ENCODE measurements around the gene DOCK2. TPM values are rescaled to one million over a fixed set of nuclear protein-coding genes. Genes with fewer than 3 reads are reported as not detected.
"Not testable (repeated sequence)": the region's sequence is repeated elsewhere in the genome, so short reads cannot be mapped to it uniquely, and the experiment has no call there.

DOCK2 gene
- total and polyA plus RNA-seq, 2 experiments from 2014 or later = 6.5 to 10.4 TPM

DNA sequence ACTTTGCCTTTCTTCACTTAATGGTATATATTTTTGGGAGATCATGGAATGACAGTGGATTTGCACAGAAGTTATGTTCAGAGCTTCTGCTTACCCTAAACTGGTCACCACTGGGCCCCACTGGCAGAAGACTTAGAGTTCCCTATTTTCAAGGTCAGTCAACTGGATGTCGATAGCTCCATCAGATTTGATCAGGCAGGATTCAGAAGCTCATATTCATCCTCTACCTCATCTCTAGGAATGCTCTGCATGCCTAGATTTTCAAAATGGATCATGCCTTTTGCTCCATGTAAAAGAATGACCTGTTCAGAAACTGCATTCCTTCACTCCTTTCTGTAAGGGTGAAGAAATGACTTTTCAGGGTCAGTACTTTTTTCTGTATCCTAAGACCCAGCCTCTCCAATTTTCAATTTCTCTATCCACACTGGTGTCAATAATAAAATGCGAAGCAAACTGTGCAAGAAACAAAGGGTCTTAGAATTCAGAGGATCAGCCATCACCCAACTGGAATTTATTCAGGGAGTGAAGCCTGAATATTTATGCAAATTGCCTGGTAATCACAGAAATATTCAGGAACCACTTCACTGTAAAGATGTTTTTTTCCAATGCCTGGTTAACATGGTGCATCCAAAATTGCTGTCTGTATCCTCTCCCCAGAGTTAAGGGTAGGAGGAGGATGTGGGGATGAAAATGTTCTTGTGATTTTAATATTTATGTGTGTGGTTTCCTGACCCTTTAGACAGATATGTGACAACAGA, 125.4 kb downstream of the DOCK2 start:
- Histone ChIP-seq H3K27me3 (replicated peaks; ENCODE audit: insufficient read depth) (no peaks in the 10 kb centered on the region), H3K4me2 (ENCODE audit: unreplicated experiment) (peak overlapping the region; percentile 50), H2AFZ (no peak overlapping the region; the same call in 1 of the 2 replicates), H3F3A (ENCODE audit: insufficient read depth) (peaks cover 38% of the 10 kb centered on the region), H4K20me1 (ENCODE audit: insufficient read depth) (no peaks in the 10 kb centered on the region), H3K9me3 (ENCODE audit: low read depth) (no peaks in the 10 kb centered on the region), H3K9me2 (ENCODE audit: insufficient read depth) (no peaks in the 10 kb centered on the region; the same call in 1 of the 2 replicates), H3K4me3 (no peak overlapping the region), H3K79me2 (ENCODE audit: insufficient read depth) (no peaks in the 10 kb centered on the region), H3K27ac (peak overlapping the region; percentile 23; the same call in 1 of the 2 replicates), H3K36me3 (ENCODE audit: low read depth) (no peaks in the 10 kb centered on the region), H3K9ac (no peak overlapping the region), H3K4me1 (ENCODE audit: insufficient read depth) (peaks cover 27% of the 10 kb centered on the region)
- DNase-seq = peak; percentile 68
- 94 to 98% methylated on average over 2 of the region's 2 CpGs for WGBS, 2 experiments (ENCODE audit: low coverage in 1 of 2, low lambda C conversion rate in 2 of 2, missing lambda C conversion rate in 2 of 2)
- no peak for TF ChIP-seq EZH2phosphoT487 (IDR thresholded peaks at IDR 0.05; ENCODE audit: insufficient read depth, low read depth)
- TF ChIP-seq EZH2 (IDR thresholded peaks at IDR 0.05; ENCODE audit: insufficient read depth, poor library complexity, severe bottlenecking) = no peak
- in situ Hi-C loops (cut with MboI) = no loop called here

DNA sequence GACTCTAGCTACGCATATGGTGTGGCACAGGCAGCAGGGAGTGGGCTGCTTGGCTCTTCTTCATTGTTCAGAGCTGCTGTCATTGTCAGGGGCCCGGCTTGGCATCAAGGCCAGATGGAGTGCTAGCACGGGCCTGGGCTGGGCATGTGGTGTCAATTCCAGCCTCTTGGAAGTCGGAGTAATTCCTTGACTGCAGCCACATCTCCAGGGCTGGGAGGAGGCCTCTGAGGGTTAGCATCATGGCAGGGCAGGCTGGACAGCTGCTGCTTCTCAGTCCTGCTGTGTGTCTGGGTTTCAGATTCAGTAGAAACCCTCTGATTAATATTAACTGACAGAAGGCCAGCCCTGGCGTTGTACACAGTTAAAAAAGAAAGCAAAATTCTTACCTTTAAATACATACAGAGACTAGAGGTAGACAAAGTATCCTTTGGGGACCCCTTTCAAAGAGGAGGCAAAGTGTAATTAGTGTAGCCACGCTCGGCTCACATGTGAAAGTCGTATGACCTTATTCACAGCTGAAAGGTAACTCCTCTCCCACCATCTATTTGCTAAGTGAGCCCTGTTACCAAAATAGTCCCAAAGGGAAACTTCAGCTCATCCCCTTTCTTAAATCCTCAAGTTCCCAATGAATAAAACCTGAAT, 126.4 kb downstream of the DOCK2 start:
- Histone ChIP-seq H3K9ac (no peak overlapping the region), H3K9me3 (ENCODE audit: low read depth) (no peaks in the 10 kb centered on the region), H3K36me3 (ENCODE audit: low read depth) (no peaks in the 10 kb centered on the region), H3F3A (ENCODE audit: insufficient read depth) (peaks cover 38% of the 10 kb centered on the region), H3K4me3 (no peak overlapping the region), H3K4me1 (ENCODE audit: insufficient read depth) (peaks cover 25% of the 10 kb centered on the region), H2AFZ (peak overlapping the region; percentile 50), H3K79me2 (ENCODE audit: insufficient read depth) (no peaks in the 10 kb centered on the region), H3K9me2 (ENCODE audit: insufficient read depth) (no peaks in the 10 kb centered on the region; the same call in 1 of the 2 replicates), H3K4me2 (ENCODE audit: unreplicated experiment) (peak overlapping the region; percentile 50), H3K27me3 (replicated peaks; ENCODE audit: insufficient read depth) (no peaks in the 10 kb centered on the region), H3K27ac (peak overlapping the region; percentile 23; the same call in 1 of the 2 replicates), H4K20me1 (ENCODE audit: insufficient read depth) (no peaks in the 10 kb centered on the region)
- in situ Hi-C loops (cut with MboI) = no loop called here
- peak; percentile 44 for DNase-seq
- TF ChIP-seq EZH2 (IDR thresholded peaks at IDR 0.05; ENCODE audit: insufficient read depth, poor library complexity, severe bottlenecking) = no peak
- TF ChIP-seq EZH2phosphoT487 (IDR thresholded peaks at IDR 0.05; ENCODE audit: insufficient read depth, low read depth) = no peak
- 53 to 57% methylated on average over 8 of the region's 8 CpGs for WGBS, 2 experiments (ENCODE audit: low coverage in 1 of 2, low lambda C conversion rate in 2 of 2, missing lambda C conversion rate in 2 of 2)

DNA sequence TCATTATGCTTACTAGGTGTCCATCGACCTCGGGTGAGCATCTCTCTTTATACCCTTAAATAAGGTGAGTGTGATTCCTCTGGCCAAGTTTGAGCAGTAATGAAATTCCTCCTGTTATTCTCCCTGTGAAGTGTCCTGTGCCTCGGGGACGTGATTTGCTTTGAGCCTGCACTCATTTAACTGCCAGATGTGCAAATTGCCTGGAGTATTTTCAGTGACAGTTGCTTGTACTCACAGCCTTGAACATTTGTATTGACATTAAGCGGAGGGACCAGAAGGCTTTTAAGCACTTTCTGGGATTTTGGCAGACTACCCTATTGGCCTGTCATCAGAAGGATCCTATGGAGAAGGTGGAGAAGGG, 126.9 kb downstream of the DOCK2 start:
- H3K36me3 ChIP-seq (ENCODE audit: low read depth) = no peaks in the 10 kb centered on the region
- H3K27ac ChIP-seq = no peak overlapping the region
- peaks cover 25% of the 10 kb centered on the region for H3K4me1 ChIP-seq (ENCODE audit: insufficient read depth)
- no peaks in the 10 kb centered on the region for H3K79me2 ChIP-seq (ENCODE audit: insufficient read depth)
- in situ Hi-C loops (cut with MboI) = no loop called here
- no peaks in the 10 kb centered on the region for H3K9me3 ChIP-seq (ENCODE audit: low read depth)
- peaks cover 38% of the 10 kb centered on the region for H3F3A ChIP-seq (ENCODE audit: insufficient read depth)
- TF ChIP-seq EZH2phosphoT487 (IDR thresholded peaks at IDR 0.05; ENCODE audit: insufficient read depth, low read depth) (no peak), EZH2 (IDR thresholded peaks at IDR 0.05; ENCODE audit: insufficient read depth, poor library complexity, severe bottlenecking) (no peak)
- no peaks in the 10 kb centered on the region for H3K27me3 ChIP-seq (replicated peaks; ENCODE audit: insufficient read depth)
- no peaks in the 10 kb centered on the region for H4K20me1 ChIP-seq (ENCODE audit: insufficient read depth)
- H3K4me3 ChIP-seq = no peak overlapping the region
- WGBS, 2 experiments (ENCODE audit: low coverage in 1 of 2, low lambda C conversion rate in 2 of 2, missing lambda C conversion rate in 2 of 2) = 65 to 73% methylated on average over 5 of the region's 5 CpGs
- H3K9ac ChIP-seq = no peak overlapping the region
- no peak overlapping the region for H2AFZ ChIP-seq
- no peaks in the 10 kb centered on the region; the same call in 1 of the 2 replicates for H3K9me2 ChIP-seq (ENCODE audit: insufficient read depth)
- no peak for DNase-seq
- no peak overlapping the region for H3K4me2 ChIP-seq (ENCODE audit: unreplicated experiment)

DNA sequence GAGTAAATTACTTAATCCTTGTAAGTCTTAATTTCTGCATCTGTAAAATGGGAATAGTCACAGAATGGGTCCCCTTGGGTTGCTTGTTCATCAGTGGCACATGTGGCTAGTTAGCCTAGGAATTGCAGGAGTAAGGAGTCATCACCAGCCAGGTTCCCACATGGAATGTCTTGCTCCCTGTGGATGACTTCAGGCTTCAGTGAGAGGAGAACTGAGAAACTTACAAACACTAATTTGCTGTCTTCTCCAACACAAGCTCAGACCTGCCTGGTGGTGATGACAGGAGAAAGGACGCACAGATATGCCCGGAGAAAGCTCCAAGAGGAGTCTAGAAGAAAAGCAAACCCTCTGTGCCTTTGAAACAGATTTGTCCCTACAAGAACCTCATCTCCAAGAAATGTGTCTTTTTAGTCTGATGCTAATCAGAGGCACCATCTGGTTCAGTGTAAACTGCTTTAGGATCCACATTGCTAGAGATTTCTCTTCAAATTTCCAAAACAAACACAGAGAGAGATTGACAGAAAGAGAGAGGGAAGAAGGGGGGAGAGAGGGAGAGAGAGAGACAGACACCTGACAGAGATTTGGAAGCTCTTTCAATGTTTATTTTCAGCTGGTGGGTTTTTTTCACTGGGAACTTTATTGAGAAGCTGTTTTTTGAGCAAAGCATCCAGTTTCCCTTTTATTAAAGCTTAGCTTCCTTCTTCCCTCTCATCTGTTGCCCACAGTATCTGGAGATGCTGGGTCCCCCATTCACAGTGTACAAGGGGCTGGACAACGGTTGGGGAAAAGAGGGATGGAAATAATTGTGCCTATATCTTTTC, 128.3 kb downstream of the DOCK2 start:
- Histone ChIP-seq H3K4me3 (no peak overlapping the region), H3K79me2 (ENCODE audit: insufficient read depth) (no peaks in the 10 kb centered on the region), H3K4me2 (ENCODE audit: unreplicated experiment) (no peak overlapping the region), H3K4me1 (ENCODE audit: insufficient read depth) (peaks cover 27% of the 10 kb centered on the region), H3F3A (ENCODE audit: insufficient read depth) (peaks cover 33% of the 10 kb centered on the region), H3K9ac (no peak overlapping the region), H3K27ac (no peak overlapping the region), H3K9me2 (ENCODE audit: insufficient read depth) (no peaks in the 10 kb centered on the region; the same call in 1 of the 2 replicates), H3K9me3 (ENCODE audit: low read depth) (no peaks in the 10 kb centered on the region), H3K27me3 (replicated peaks; ENCODE audit: insufficient read depth) (no peaks in the 10 kb centered on the region), H2AFZ (no peak overlapping the region), H4K20me1 (ENCODE audit: insufficient read depth) (no peaks in the 10 kb centered on the region), H3K36me3 (ENCODE audit: low read depth) (no peaks in the 10 kb centered on the region)
- in situ Hi-C loops (cut with MboI) = no loop called here
- WGBS, 2 experiments (ENCODE audit: low coverage in 1 of 2, low lambda C conversion rate in 2 of 2, missing lambda C conversion rate in 2 of 2) = 42 to 52% methylated on average over 3 of the region's 3 CpGs
- DNase-seq = peak; percentile 37
- no peak for TF ChIP-seq EZH2 (IDR thresholded peaks at IDR 0.05; ENCODE audit: insufficient read depth, poor library complexity, severe bottlenecking)
- TF ChIP-seq EZH2phosphoT487 (IDR thresholded peaks at IDR 0.05; ENCODE audit: insufficient read depth, low read depth) = no peak

DNA sequence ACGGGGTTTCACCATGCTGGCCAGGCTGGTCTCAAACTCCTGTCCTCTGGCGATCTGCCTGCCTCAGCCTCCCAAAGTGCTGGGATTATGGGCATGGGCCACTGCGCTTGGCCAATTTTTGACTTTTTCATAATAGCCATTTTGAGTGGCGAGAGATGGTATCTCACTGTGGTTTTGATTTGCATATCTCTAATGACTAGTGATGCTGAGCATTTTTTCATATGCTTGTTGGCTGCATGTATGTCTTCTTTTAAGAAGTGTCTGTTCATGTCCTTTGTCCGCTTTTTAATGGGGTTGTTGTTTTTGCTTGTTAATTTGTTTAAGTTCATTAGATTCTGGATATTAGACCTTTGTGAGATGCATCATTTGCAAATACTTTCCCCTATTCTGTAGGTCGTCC, 129.9 kb downstream of the DOCK2 start:
- H3K9me2 ChIP-seq (ENCODE audit: insufficient read depth); H2AFZ ChIP-seq; DNase-seq; H3K36me3 ChIP-seq (ENCODE audit: low read depth); H3K27me3 ChIP-seq (replicated peaks; ENCODE audit: insufficient read depth); H3K9me3 ChIP-seq (ENCODE audit: low read depth); H4K20me1 ChIP-seq (ENCODE audit: insufficient read depth); in situ Hi-C loops (cut with MboI); H3K9ac ChIP-seq; H3K79me2 ChIP-seq (ENCODE audit: insufficient read depth); H3K4me3 ChIP-seq; H3K4me2 ChIP-seq (ENCODE audit: unreplicated experiment); H3K27ac ChIP-seq: not testable (repeated sequence)
- Histone ChIP-seq H3K4me1 (ENCODE audit: insufficient read depth) (peaks cover 35% of the 10 kb centered on the region), H3F3A (ENCODE audit: insufficient read depth) (peaks cover 22% of the 10 kb centered on the region)
- WGBS, 2 experiments (ENCODE audit: low coverage in 1 of 2, low lambda C conversion rate in 2 of 2, missing lambda C conversion rate in 2 of 2) = 98% methylated on average over 6 of the region's 6 CpGs
